Trophoblast cell (in vitro differentiated cells and primary cell): ENCODE measurements around the gene EID2B.

Experiments used
- DNase-seq, 2 donors: peaks; one replicate each; pipeline ENCODE4 v3.0.0-alpha.2; 2016
- H2AFZ ChIP-seq: 2 replicates; pipeline ENCODE4 v1.6.1; 2013; ENCODE audit warnings: low read length, moderate library complexity, mild to moderate bottlenecking; ENCODE audit not compliant: insufficient read depth, poor library complexity
- H2AK5ac ChIP-seq: 2 replicates; pipeline ENCODE4 v1.6.1; 2013; ENCODE audit warnings: mild to moderate bottlenecking, low read length
- H2BK120ac ChIP-seq: 2 replicates; pipeline ENCODE4 v1.6.1; 2013; ENCODE audit warnings: low read length, mild to moderate bottlenecking, moderate library complexity; ENCODE audit not compliant: insufficient read depth, poor library complexity
- H2BK12ac ChIP-seq: 2 replicates; pipeline ENCODE4 v1.6.1; 2013; ENCODE audit warnings: mild to moderate bottlenecking, low read length, moderate library complexity
- H2BK5ac ChIP-seq: 2 replicates; pipeline ENCODE4 v1.6.1; 2013; ENCODE audit warnings: low read length, low read depth, moderate library complexity, mild to moderate bottlenecking; ENCODE audit not compliant: poor library complexity
- H3K14ac ChIP-seq: 2 replicates; pipeline ENCODE4 v1.6.1; 2013; ENCODE audit warnings: mild to moderate bottlenecking, low read length
- H3K18ac ChIP-seq: 2 replicates; pipeline ENCODE4 v1.6.1; 2013; ENCODE audit warnings: mild to moderate bottlenecking, low read length
- H3K23ac ChIP-seq: 2 replicates; pipeline ENCODE4 v1.6.1; 2013; ENCODE audit warnings: low read length
- H3K27ac ChIP-seq: 2 replicates; pipeline ENCODE4 v1.5.1; 2013; ENCODE audit warnings: low read depth, mild to moderate bottlenecking, inconsistent platforms, low read length, moderate library complexity
- H3K27me3 ChIP-seq: 2 replicates; pipeline ENCODE4 v1.6.1; 2013; ENCODE audit warnings: inconsistent platforms, mild to moderate bottlenecking, low read length, moderate library complexity; ENCODE audit not compliant: insufficient read depth
- H3K36me3 ChIP-seq, 2 experiments: 1 replicate in 1 of 2; 2 replicates in 1 of 2; pipeline ENCODE4 v1.6.1; 2013; ENCODE audit warnings: low read length in 2 of 2, mild to moderate bottlenecking in 2 of 2, moderate library complexity in 1 of 2; ENCODE audit not compliant: insufficient read depth in 2 of 2, control insufficient read depth in 1 of 2
- H3K4ac ChIP-seq: 2 replicates; pipeline ENCODE4 v1.6.1; 2013; ENCODE audit warnings: low read depth, mild to moderate bottlenecking, low read length, moderate library complexity
- H3K4me1 ChIP-seq, 2 experiments: 1 replicate in 1 of 2; 2 replicates in 1 of 2; pipeline ENCODE4 v1.6.1; 2013; ENCODE audit warnings: low read length in 2 of 2, mild to moderate bottlenecking in 2 of 2, moderate library complexity in 1 of 2; ENCODE audit not compliant: insufficient read depth in 2 of 2, control insufficient read depth in 1 of 2
- H3K4me2 ChIP-seq: 2 replicates; pipeline ENCODE4 v1.6.1; 2013; ENCODE audit warnings: inconsistent platforms, mild to moderate bottlenecking, low read length, moderate library complexity
- H3K4me3 ChIP-seq: 2 replicates; pipeline ENCODE4 v1.5.1; 2013; ENCODE audit warnings: mild to moderate bottlenecking, low read depth, low read length, inconsistent platforms
- H3K79me1 ChIP-seq: one replicate; pipeline ENCODE4 v1.6.1; 2013; ENCODE audit warnings: low read length
- H3K79me2 ChIP-seq: 2 replicates; pipeline ENCODE4 v1.6.1; 2013; ENCODE audit warnings: low read length, mild to moderate bottlenecking; ENCODE audit not compliant: control insufficient read depth, insufficient read depth, poor library complexity
- H3K9ac ChIP-seq: 2 replicates; pipeline ENCODE4 v1.6.1; 2013; ENCODE audit warnings: mild to moderate bottlenecking, low read length
- H3K9me3 ChIP-seq: 2 replicates; pipeline ENCODE4 v1.6.1; 2013; ENCODE audit warnings: low read depth, mild to moderate bottlenecking, control low read depth, inconsistent platforms, low read length; ENCODE audit not compliant: insufficient read depth
- H4K12ac ChIP-seq: 2 replicates; pipeline ENCODE4 v1.6.1; 2013; ENCODE audit warnings: low read depth, mild to moderate bottlenecking, low read length, moderate library complexity
- H4K8ac ChIP-seq: 2 replicates; pipeline ENCODE4 v1.6.1; 2013; ENCODE audit warnings: low read depth, mild to moderate bottlenecking, low read length, moderate library complexity
- H4K91ac ChIP-seq: one replicate; pipeline ENCODE4 v1.6.1; 2013; ENCODE audit warnings: low read depth, mild to moderate bottlenecking, low read length, moderate library complexity
- WGBS: extraction: QIAGEN DNeasy Blood & Tissue Kit; methylation state at CpG from one replicate; pipeline ENCODE4 v1.1.7; 2013; ENCODE audit warnings: missing lambda C conversion rate; ENCODE audit not compliant: insufficient read length, insufficient coverage; ENCODE audit errors: extremely low coverage; 5-methylcytosine and 5-hydroxymethylcytosine counted together

EID2B gene

GRCh38 chr19:39499932-39500331, 32.7 kb downstream of the EID2B start:
- Histone ChIP-seq H2BK120ac (no peak overlapping the region), H3K4me1 (peaks cover 8 to 10% of the 10 kb centered on the region in 2 experiments), H2BK12ac (no peak overlapping the region), H3K27ac (no peak overlapping the region), H3K14ac (no peak overlapping the region), H3K4ac (no peak overlapping the region), H3K36me3 (no peaks in the 10 kb centered on the region), H3K27me3 (peaks cover 24% of the 10 kb centered on the region), H2BK5ac (no peak overlapping the region), H4K8ac (no peak overlapping the region), H3K4me3 (no peak overlapping the region), H4K12ac (no peak overlapping the region), H4K91ac (no peak overlapping the region), H3K79me2 (no peaks in the 10 kb centered on the region), H3K18ac (no peak overlapping the region), H3K9me3 (peaks cover 7% of the 10 kb centered on the region), H3K4me2 (no peak overlapping the region), H3K79me1 (peaks cover 2% of the 10 kb centered on the region), H2AK5ac (no peak overlapping the region), H3K9ac (no peak overlapping the region), H3K23ac (no peak overlapping the region), H2AFZ (no peak overlapping the region)
- WGBS: no CpG with 5 or more reads among the region's 8 CpGs
- DNase-seq: no peak

GRCh38 chr19:39498798-39499642, 33.6 kb downstream of the EID2B start, which contains the start of gene DLL3:
DLL3 (plus strand) TSS chr19:39498947; CDS start chr19:39498975, 28 bp downstream.
- H3K27me3 ChIP-seq: peaks cover 23% of the 10 kb centered on the region
- no peak within 1 kb of the TSS for H3K18ac ChIP-seq
- H3K9me3 ChIP-seq: peaks cover 7% of the 10 kb centered on the region
- no peak within 1 kb of the TSS for H2BK5ac ChIP-seq
- no peak within 1 kb of the TSS for H4K91ac ChIP-seq
- no peak within 1 kb of the TSS for H3K4me3 ChIP-seq
- no peak within 1 kb of the TSS for H4K8ac ChIP-seq
- no peak within 1 kb of the TSS for H3K14ac ChIP-seq
- H2BK120ac ChIP-seq: no peak within 1 kb of the TSS
- no peak within 1 kb of the TSS for H3K23ac ChIP-seq
- no peak within 1 kb of the TSS for H4K12ac ChIP-seq
- peaks cover 8 to 10% of the 10 kb centered on the region in 2 experiments for H3K4me1 ChIP-seq
- H3K4me2 ChIP-seq: peak within 1 kb of the TSS; percentile 63
- no peak within 1 kb of the TSS for H2BK12ac ChIP-seq
- WGBS: no CpG with 5 or more reads among the region's 60 CpGs
- H3K36me3 ChIP-seq: no peaks in the 10 kb centered on the region
- no peak within 1 kb of the TSS for H2AK5ac ChIP-seq
- peak within 1 kb of the TSS; percentile 14 for H2AFZ ChIP-seq
- H3K4ac ChIP-seq: no peak within 1 kb of the TSS
- H3K79me2 ChIP-seq: no peaks in the 10 kb centered on the region
- DNase-seq: no peak
- peaks cover 2% of the 10 kb centered on the region for H3K79me1 ChIP-seq
- no peak within 1 kb of the TSS for H3K9ac ChIP-seq
- no peak within 1 kb of the TSS for H3K27ac ChIP-seq

GRCh38 chr19:39497996-39498797, 34.5 kb downstream of the EID2B start:
- WGBS: no CpG with 5 or more reads among the region's 40 CpGs

GRCh38 chr19:39497701-39497995, 35.0 kb downstream of the EID2B start:
- WGBS: no CpG with 5 or more reads among the region's 7 CpGs
- Histone ChIP-seq H3K79me2 (no peaks in the 10 kb centered on the region), H3K9ac (no peak overlapping the region), H4K91ac (no peak overlapping the region), H4K8ac (no peak overlapping the region), H3K4ac (no peak overlapping the region), H2BK120ac (no peak overlapping the region), H3K4me2 (peak overlapping the region; percentile 63), H3K79me1 (peaks cover 1% of the 10 kb centered on the region), H4K12ac (no peak overlapping the region), H3K23ac (no peak overlapping the region), H2BK12ac (no peak overlapping the region), H3K14ac (no peak overlapping the region), H3K4me1 (peaks cover 7 to 10% of the 10 kb centered on the region in 2 experiments), H2BK5ac (no peak overlapping the region), H3K9me3 (peaks cover 3% of the 10 kb centered on the region), H3K36me3 (no peaks in the 10 kb centered on the region), H2AK5ac (no peak overlapping the region), H3K27ac (no peak overlapping the region), H3K27me3 (peaks cover 23% of the 10 kb centered on the region), H3K4me3 (no peak overlapping the region), H3K18ac (no peak overlapping the region), H2AFZ (peak overlapping the region; percentile 14)
- no peak for DNase-seq

More at GRCh38 chr19:39497996-39498797, 34.5 kb downstream of the EID2B start:
- Histone ChIP-seq H3K23ac (no peak overlapping the region), H3K4me1 (peaks cover 8 to 10% of the 10 kb centered on the region in 2 experiments), H4K8ac (no peak overlapping the region), H2BK5ac (no peak overlapping the region), H3K18ac (no peak overlapping the region), H3K79me2 (no peaks in the 10 kb centered on the region), H2AK5ac (no peak overlapping the region), H3K4ac (no peak overlapping the region), H3K79me1 (peaks cover 2% of the 10 kb centered on the region), H3K4me3 (no peak overlapping the region), H2AFZ (peak overlapping the region; percentile 14), H2BK12ac (no peak overlapping the region), H3K36me3 (no peaks in the 10 kb centered on the region), H3K27me3 (peaks cover 23% of the 10 kb centered on the region), H3K4me2 (peak overlapping the region; percentile 63), H2BK120ac (no peak overlapping the region), H3K27ac (no peak overlapping the region), H3K9me3 (peaks cover 7% of the 10 kb centered on the region), H3K14ac (no peak overlapping the region), H4K12ac (no peak overlapping the region), H3K9ac (no peak overlapping the region), H4K91ac (no peak overlapping the region)
- no peak for DNase-seq
